ENCODE measurements around the gene NSD1. TPM values are rescaled to one million over a fixed set of nuclear protein-coding genes. Genes with fewer than 3 reads are reported as not detected.

NSD1 gene
- total and polyA plus RNA-seq, 9 of the 15 experiments (the other 6 are each of a cell fraction or from before 2014, with no cell fraction given): 3.8 to 51.0 (median 24.7) TPM

DNA sequence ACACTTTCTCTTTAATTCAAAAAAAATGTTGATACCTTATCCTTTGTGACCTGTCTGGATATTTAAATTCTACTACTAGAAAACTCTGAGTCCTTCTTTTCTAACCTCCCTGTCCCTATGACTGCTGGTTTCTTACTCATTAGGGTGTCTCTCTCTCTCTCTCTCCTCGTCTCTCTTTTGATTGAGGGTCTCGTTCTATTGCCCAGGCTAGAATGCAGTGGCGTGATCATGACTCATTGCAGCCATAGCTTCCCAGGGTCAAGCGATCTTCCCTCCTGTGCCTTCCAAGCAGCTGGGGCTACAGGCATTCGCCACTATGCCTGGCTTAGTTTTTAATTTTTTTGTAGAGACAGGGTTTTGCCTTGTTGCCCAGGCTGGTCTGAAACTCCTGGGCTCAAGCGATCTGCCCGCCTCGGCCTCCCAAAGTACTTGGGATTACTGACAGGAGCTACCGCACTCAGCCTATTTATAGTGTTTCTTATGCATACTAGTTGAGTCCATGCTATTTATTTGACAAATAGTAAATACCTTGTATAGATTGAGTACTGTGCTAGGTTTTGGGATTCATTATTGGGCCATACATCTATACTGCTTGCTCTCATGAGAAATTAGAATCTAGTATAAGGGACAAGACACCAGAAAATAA is 61.9 kb downstream of the NSD1 start (continued):
- TF ChIP-seq PRPF4 (IDR thresholded peaks at IDR 0.05; ENCODE audit: insufficient read depth, low read depth, low read length, poor library complexity, severe bottlenecking) (no peak), RBBP5 (IDR thresholded peaks at IDR 0.05; ENCODE audit: borderline replicate concordance, insufficient read depth, low read length, poor library complexity, severe bottlenecking) (no peak), GTF2A2 (tag; IDR thresholded peaks at IDR 0.05) (no peak)
- TF ChIP-seq, protein P1, sequence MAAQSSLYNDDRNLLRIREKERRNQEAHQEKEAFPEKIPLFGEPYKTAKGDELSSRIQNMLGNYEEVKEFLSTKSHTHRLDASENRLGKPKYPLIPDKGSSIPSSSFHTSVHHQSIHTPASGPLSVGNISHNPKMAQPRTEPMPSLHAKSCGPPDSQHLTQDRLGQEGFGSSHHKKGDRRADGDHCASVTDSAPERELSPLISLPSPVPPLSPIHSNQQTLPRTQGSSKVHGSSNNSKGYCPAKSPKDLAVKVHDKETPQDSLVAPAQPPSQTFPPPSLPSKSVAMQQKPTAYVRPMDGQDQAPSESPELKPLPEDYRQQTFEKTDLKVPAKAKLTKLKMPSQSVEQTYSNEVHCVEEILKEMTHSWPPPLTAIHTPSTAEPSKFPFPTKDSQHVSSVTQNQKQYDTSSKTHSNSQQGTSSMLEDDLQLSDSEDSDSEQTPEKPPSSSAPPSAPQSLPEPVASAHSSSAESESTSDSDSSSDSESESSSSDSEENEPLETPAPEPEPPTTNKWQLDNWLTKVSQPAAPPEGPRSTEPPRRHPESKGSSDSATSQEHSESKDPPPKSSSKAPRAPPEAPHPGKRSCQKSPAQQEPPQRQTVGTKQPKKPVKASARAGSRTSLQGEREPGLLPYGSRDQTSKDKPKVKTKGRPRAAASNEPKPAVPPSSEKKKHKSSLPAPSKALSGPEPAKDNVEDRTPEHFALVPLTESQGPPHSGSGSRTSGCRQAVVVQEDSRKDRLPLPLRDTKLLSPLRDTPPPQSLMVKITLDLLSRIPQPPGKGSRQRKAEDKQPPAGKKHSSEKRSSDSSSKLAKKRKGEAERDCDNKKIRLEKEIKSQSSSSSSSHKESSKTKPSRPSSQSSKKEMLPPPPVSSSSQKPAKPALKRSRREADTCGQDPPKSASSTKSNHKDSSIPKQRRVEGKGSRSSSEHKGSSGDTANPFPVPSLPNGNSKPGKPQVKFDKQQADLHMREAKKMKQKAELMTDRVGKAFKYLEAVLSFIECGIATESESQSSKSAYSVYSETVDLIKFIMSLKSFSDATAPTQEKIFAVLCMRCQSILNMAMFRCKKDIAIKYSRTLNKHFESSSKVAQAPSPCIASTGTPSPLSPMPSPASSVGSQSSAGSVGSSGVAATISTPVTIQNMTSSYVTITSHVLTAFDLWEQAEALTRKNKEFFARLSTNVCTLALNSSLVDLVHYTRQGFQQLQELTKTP (IDR thresholded peaks at IDR 0.05; ENCODE audit: low read depth in 1 of 2, partially characterized antibody in 2 of 2): no peak
- TF ChIP-seq, protein P2, sequence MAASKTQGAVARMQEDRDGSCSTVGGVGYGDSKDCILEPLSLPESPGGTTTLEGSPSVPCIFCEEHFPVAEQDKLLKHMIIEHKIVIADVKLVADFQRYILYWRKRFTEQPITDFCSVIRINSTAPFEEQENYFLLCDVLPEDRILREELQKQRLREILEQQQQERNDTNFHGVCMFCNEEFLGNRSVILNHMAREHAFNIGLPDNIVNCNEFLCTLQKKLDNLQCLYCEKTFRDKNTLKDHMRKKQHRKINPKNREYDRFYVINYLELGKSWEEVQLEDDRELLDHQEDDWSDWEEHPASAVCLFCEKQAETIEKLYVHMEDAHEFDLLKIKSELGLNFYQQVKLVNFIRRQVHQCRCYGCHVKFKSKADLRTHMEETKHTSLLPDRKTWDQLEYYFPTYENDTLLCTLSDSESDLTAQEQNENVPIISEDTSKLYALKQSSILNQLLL (CRISPR knock-in tag; IDR thresholded peaks at IDR 0.05; ENCODE audit: borderline replicate concordance): no peak

Measured in K562 (cell line).